NT2/D1 (cell line): ENCODE results near the gene KIF20A.

Experiments used
- DNase-seq: peaks from one replicate; pipeline ENCODE4 v3.0.0-alpha.2; 2011; ENCODE audit warnings: low read depth, low spot score
- H3K27me3 ChIP-seq: 2 replicates; pipeline ENCODE4 v1.6.0; 2011; ENCODE audit warnings: mild to moderate bottlenecking; ENCODE audit not compliant: insufficient read length, insufficient read depth
- H3K36me3 ChIP-seq: 2 replicates; pipeline ENCODE4 v1.6.1; 2011; ENCODE audit warnings: mild to moderate bottlenecking, low read length, mixed read lengths; ENCODE audit not compliant: insufficient read depth, insufficient read length
- H3K4me1 ChIP-seq: 2 replicates; pipeline ENCODE4 v1.5.1; 2011; ENCODE audit not compliant: insufficient read depth, insufficient read length
- H3K4me3 ChIP-seq: 2 replicates; pipeline ENCODE4 v1.5.1; 2011; ENCODE audit warnings: low read depth; ENCODE audit not compliant: insufficient read length
- H3K9ac ChIP-seq: 2 replicates; pipeline ENCODE4 v1.6.0; 2011; ENCODE audit warnings: low read depth; ENCODE audit not compliant: insufficient read length
- H3K9me3 ChIP-seq: 2 replicates; pipeline ENCODE4 v1.5.1; 2011; ENCODE audit warnings: mild to moderate bottlenecking, low read length; ENCODE audit not compliant: insufficient read depth
- SUZ12 ChIP-seq: IDR thresholded peaks from 2 replicates; pipeline ENCODE4 v1.6.1; 2011; ENCODE audit not compliant: insufficient read length, insufficient read depth; ENCODE audit errors: extremely low read depth
- YY1 ChIP-seq: IDR thresholded peaks from 2 replicates; pipeline ENCODE4 v1.6.1; 2011; ENCODE audit not compliant: insufficient read length, insufficient read depth
- ZNF274 ChIP-seq: IDR thresholded peaks from 2 replicates; pipeline ENCODE4 v1.6.1; 2011; ENCODE audit warnings: mild to moderate bottlenecking, low read depth, low read length

The KIF20A gene

DNA sequence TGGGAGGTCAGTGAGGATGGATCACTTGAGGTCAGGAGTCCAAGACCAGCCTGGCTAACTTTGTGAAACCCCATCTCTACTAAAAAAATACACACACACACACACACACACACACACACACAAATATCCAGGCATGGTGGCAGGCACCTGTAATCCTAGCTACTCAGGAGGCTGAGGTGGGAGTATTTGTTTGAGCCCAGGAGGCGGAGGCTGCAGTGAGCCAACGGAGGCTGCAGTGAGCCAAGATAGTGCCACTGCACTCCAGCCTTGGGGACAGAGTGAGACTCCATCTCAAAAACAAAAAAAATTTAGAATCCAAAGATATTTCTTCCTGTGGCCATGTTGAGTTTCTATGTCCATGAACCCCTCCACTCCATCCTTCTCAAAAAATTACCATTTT is 55.7 kb downstream of the KIF20A start:
- Histone ChIP-seq H3K4me1 (peaks cover 4% of the 10 kb centered on the region), H3K4me3 (no peak overlapping the region), H3K9me3 (no peaks in the 10 kb centered on the region), H3K36me3 (no peaks in the 10 kb centered on the region), H3K9ac (no peak overlapping the region), H3K27me3 (peaks cover 9% of the 10 kb centered on the region)
- no peak for TF ChIP-seq ZNF274
- no peak for TF ChIP-seq SUZ12
- no peak for TF ChIP-seq YY1
- no peak for DNase-seq
